ENCODE data around the gene CMTM8.

CMTM8 gene

GRCh38 chr3:32340611-32341365 lies 102.3 kb downstream of the CMTM8 start:
- no peak for DNase-seq

GRCh38 chr3:32347343-32348125 lies 109.1 kb downstream of the CMTM8 start:
- DNase-seq, result no peak

GRCh38 chr3:32349184-32349583 lies 110.7 kb downstream of the CMTM8 start:
- no peak for DNase-seq

GRCh38 chr3:32352563-32352962 lies 114.1 kb downstream of the CMTM8 start:
- DNase-seq, result no peak

DNA sequence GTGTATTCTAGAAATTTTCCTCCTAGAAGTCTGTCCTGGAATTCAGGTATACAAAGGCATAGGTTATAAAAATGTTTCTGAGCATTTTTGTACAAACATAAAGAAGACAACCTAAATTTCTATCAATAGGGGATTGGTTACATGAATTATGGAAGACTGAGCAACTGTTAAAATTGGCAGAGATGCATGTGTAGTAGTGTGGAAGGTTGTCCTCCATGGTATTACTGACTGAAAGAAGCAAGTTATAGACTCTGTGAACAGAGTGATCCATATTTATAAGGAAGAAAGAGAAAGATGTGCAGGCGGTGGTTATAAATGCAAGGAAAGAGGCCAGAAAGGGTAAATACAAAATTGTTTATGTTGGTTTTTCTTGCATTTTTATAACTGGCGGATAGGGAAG lies 114.9 kb downstream of the CMTM8 start:
- no peak for DNase-seq

DNA sequence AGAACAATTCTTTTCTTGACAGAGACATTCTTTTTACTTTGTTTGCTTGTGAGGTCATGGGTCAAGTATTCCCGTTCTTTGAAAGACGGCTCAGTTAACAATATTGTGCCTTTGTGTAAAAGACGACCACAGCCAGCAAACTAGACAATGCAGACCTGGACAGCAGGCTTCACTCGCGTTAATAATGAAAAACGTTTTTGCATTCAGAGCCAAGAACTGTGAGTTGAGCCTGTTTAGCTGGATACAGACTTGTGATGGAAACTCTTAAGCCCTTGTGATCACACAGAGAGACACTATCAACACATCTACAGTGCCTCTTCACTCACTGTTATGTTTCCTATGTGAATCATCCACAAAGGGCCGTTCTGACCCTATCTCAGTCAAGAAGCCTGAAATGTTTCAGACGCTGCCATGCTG lies 115.9 kb downstream of the CMTM8 start:
- no peak for DNase-seq

DNA sequence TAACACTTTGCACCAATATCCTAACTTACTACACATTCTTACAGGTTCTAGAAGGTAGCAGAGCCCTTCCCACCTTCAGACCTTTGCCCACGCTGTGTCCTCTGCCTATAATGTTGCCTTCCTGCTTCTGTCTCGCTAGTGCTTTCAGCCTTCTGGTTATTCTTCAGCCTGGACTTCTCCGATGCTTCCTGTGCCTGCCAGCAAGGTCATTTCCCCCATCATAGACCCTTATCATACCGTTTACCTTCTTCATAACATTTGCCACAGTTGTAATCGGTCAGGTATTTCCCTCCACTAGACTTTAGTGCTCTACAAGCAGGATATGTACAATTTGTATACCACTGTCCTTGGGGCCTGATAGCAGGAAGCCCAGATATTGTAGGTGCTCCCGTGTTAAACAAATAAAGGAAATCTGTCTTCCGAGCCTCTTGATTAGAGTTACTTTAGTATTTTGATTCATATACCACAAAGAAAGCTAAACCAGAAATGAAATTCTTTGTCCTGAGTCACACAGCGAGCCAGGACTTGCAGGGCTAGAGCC lies 117.3 kb downstream of the CMTM8 start:
- DNase-seq, result no peak

GRCh38 chr3:32359766-32360492 lies 121.4 kb downstream of the CMTM8 start:
- DNase-seq, result no peak

DNA sequence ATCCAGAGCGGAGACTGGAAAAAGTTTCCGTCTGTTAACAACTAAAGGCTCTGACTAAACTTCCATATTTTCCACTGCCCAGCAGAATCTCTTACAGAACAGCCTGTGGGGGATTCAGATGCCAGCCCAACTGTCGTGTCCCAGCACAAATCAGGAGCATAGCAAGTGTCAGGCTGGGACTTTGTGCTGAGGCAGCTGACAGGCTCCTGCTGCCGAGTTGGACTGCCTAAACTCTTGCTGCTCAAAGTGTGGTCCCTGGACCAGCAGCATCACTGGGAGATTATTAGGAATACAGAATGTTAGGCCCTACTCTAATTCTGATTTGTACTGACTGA lies 122.0 kb downstream of the CMTM8 start:
- no peak for DNase-seq

- no peak for DNase-seq
These were observed 128.3 kb downstream of the CMTM8 start for GRCh38 chr3:32366638-32367397.

- DNase-seq, result no peak
These were observed 129.0 kb downstream of the CMTM8 start for GRCh38 chr3:32367442-32367841.

DNA sequence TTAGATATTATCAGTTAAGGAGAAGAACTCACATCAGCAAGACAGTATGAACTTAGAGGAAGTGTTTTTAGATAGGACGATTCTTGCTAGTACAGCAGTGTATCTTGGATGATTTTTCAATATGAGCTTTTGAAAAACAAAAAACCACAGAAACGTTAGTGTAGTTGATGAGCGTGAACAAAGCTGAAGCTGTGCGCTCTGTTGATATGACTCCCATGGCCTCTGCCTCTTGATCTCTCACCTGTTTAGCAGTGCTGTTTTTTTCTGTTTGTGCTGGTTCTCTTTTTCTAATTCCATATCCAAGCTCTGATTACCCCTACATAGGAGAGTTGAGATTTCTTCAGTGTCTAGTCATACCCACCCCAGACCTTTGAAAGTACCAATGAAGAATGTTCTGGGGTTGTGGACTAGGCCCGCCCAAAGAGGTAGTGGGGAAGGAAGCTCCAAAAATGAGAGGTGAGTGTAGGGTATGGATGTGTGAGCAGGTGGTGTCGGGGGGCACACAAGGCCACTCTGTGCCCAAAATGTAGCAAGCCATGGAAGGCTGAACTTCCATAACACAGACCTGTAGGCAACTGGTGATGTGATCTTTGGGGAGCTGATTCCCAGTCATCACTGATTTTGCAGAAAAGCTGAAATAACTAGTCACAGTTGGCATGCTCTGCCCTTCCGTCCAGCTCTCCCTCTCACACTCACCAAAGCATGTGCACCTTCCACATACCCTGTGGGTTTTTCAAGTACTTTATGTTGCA lies 133.2 kb downstream of the CMTM8 start:
- peak; percentile 7 to 83 (median 47) for DNase-seq

DNA sequence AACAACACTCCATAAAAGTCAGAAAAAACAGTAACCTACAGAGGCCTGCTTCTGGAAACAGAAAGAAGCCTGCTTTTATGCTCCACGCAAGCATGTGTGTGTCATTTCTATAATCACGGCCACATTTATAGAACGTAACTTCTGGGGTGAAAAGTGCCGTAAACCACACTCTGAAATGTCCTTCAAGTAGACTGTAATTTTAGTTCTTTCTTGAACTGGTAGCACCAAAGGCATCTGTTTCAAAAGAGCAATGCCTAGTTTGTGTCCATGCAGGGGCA lies 133.7 kb downstream of the CMTM8 start:
- DNase-seq, result peak in 1 of 6 experiments; percentile 47

GRCh38 chr3:32373276-32373675 lies 134.8 kb downstream of the CMTM8 start:
- DNase-seq, result no peak

- DNase-seq, result no peak
These were observed 135.4 kb downstream of the CMTM8 start for GRCh38 chr3:32373844-32374243.

DNA sequence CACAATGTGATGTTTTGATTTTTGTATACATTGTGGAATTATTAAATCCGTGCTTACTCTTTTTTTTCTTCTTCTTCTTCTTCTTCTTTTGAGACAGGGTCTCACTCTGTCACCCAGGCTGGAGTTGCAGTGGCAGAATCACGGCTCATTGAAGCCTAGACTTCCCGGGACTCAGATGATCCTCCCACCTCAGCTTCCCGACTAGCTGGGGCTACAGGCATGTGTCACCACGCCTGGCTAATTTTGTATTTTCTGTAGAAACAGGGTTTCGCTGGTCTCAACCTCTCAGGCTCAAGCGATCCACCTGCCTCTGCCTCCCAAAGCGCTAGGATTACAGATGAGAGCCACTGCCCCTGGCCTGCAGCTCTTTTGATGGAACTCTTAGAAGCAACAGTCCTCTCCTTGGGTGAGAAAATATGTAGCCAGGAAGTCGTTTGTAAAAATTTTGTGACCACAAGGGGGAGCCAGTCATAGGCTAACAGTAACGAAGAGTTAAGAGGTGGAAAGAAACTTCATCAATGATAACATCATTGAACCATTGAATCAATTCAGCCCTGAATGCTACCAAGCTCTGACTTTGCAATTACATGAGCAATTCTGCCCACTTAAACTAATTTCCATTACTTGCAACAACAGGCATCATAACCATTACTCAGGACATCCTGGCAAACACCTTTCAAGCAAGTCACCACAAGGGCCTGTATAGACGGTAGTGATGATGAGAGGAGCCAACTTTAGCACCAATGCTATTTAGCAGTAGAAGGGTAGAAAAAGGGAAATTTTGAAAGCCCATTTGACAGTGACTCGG lies 136.5 kb downstream of the CMTM8 start:
- peak; percentile 26 to 87 (median 60) for DNase-seq

DNA sequence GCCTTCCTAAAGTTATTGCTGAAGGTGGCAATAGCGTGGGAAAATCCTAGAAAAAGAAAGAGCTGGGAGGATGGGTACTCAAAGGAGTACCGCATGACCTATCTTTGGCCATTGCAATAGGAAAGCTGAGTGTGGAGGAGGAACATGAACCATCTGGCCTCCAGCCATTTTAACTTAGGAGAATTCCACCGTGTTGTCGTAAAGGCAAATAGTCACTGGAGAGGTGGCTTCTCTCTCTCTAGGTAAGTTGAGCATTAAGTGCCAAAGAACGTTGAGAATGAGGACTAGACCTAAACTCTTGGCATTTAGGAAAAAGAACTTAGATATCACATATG lies 137.1 kb downstream of the CMTM8 start:
- DNase-seq, result no peak

DNA sequence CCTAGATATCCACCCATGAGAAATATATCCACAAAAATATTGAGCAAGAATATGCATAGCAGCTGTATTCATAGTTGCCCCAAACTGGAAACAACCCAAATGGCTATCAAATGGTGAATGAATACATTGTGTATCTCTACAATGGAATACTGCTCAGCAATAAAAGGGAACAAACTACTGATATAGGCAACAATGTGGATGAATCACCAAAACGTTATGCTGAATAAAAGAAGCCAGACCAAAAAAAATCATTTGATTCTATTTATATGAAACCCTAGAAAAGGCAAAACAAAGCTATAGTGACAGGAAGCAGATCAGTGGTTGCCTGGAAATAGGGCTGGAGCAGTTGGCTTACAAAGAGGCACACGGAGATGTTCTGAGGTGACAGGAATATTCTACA lies 137.6 kb downstream of the CMTM8 start:
- no peak for DNase-seq

GRCh38 chr3:32379831-32380500 lies 141.5 kb downstream of the CMTM8 start:
- no peak for DNase-seq

GRCh38 chr3:32381922-32382321 lies 143.4 kb downstream of the CMTM8 start:
- DNase-seq, result no peak
